HS-5 (cell line): ENCODE data around the gene MYBPH.
A peak's percentile ranks its signal among the peaks of the same experiment; 100 is the strongest.

Experiments used
- DNase-seq: peaks from one replicate; pipeline ENCODE4 v3.0.0-alpha.2; 2012; ENCODE audit warnings: low read depth

MYBPH gene

DNA sequence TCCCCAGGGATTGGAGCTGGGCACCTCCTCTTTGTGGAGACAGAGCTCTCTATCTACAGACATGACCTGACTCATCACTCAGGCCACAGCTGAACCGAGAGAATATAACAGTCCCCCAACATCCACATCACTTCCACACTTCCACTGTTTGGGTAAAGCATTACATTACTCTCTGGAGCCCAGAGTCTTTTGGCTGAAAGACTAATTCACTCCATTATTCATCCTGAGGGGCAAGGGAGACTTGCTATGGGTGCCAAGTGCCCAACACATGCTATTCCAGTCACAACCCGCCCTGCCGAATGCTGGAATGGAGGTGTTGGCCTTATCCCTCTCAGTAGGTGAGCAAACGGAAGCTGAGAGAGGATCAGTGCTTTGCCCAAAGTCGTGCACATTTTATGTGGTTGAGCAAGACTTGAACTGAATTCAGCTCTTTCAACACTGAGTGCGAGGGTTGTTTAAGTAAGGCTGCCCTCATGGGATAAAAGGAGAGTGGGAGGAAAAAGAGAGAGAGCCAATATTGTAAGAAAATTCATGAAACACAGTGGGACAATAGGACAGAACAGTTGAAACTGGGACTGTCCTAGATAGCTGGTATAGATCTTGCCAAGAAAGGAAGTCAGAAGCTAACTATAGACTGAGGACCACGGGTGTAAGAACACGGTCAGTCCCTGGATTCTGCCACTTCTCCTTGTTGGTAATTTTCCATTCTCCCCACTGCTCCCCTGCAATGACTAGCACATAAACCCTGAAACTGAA lies 24.4 kb upstream of the MYBPH start:
- no peak for DNase-seq

- DNase-seq: no peak
Measured at GRCh38 chr1:203199481-203199815, 23.8 kb upstream of the MYBPH start.

- DNase-seq: no peak
Measured at GRCh38 chr1:203199002-203199401, 23.4 kb upstream of the MYBPH start.

GRCh38 chr1:203197625-203198024 lies 22.0 kb upstream of the MYBPH start:
- DNase-seq: peak; percentile 49

GRCh38 chr1:203196371-203196770 lies 20.7 kb upstream of the MYBPH start:
- DNase-seq: no peak

- no peak for DNase-seq
Measured at GRCh38 chr1:203190949-203191348, 15.3 kb upstream of the MYBPH start.

DNA sequence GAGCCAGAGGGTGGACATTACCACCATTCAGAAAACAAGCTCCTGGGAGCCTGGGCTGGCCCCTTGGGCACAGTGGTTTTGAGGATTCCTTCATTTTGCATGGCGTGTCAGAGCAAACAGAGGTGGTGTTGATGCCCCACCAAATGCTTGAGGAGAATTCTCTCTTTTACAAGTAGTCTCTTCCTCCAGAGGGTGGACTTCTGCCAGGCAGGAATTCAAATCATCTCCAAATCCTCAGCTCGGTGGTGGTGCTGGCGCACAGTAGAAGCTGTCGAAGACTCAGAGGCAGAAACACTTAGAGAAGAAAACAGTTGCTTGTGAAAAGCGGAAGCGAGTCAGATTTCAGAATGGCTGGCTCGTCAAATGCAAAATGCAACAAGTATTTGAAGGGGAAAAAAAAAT lies 14.3 kb upstream of the MYBPH start:
- DNase-seq: no peak

- DNase-seq: no peak
Measured at GRCh38 chr1:203188686-203189232, 13.1 kb upstream of the MYBPH start.

DNA sequence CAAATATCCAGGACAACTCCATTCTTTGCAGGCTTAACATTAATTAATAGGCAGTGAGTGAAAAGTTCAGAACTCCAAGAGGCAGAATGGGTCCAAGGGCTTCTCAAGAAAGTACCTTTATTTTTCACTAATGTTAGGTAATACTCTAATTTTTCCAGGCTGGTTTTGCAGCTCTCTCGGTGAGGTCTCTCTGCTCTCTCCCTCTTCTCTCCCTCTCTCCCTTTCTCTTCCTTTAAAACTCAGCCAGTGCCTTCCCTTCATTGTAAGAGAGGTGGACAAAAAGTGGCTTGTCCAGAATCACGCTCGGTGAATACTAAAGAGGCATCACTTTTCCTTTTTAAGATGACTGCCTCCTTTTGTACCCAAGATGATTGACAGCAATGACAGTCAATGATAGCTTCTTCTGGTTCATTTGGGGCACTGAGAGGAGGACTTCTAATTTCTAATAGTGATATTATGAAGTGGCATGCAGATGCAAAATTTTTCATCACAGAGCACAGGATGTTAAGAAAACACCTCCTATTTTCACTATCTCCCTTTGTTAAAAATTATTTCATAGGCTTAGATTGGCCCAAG lies 12.2 kb upstream of the MYBPH start:
- DNase-seq: no peak

DNA sequence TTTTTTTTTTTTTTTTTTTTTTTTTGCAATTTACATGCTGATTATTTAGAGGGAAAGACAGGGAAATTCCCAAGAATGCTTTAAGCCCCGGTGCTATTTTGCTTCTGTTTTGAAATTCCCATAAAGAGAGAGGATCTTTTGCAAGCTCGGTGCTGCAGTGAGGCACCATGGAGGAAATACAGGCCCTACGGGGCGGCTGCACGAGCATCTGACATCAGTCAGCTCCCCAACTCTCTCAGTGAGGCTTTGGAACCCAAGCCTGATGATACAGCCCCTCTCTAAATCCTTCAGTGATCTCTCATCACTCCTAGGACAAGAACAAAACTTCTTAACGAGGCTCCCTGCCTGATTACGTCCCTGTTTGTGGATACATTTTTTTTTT lies 11.7 kb upstream of the MYBPH start:
- no peak for DNase-seq

DNA sequence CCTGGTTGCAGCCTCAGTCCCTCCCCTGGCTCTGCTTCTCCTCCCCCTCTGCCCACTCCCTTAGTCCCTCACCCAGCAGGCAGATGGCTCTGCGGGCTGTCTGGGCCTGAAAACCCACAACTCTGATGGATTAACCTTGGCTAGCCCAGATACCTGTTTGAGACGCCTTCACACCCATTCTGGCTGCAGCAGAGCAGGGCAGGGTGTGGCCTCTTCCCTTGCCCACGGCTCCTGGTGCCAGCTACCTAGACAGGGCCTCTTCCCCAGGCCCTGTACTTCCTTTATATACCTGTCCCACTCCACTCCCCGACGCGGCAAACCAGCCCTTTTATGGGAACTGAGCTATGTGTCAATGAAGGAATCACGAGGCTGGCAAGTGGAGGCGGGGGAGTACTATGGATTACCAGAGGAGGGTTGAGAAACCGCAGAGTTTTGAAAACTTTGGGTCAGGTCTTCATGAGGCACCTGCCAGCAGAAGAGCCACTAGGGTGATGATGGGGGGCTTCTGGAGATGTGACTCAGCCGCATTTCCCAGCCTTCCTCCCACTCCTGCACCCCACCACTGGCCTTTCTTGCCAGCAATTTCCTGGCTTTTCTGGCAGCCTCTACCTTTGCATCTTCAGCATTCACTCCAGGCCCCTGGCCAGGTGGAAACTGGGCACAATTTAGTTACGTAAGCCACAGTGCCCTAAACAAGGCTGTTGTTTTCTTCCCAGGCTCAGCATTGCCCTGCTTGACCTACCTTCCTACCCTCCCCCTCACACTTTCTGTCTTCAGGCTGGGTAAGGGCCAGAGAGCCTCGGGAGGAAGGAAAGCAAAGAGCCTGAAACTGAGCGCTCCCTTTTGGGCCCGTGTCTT lies 11.0 kb upstream of the MYBPH start, which contains the start of gene CHI3L1:
CHI3L1 (minus strand) TSS at position 259 of the 858 bp plus-strand sequence; CDS start at position 178, 81 bp downstream.
- no peak for DNase-seq

DNA sequence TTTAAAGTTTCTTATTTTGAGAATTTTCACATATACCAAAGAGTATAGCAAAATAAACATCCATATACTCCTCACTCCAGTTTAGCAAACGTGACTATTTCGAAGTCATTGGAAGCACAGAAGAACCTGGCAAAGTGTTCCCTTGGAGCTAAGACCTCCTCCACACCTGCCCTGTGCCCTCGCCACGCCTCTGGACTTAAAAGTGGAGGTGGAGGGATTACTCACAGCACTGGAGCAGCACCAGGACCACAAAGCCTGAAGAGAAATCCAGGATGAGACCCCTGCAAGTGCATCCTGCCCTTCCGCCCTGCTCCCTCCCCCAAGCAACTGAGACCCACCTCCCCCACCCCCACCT lies 10.4 kb upstream of the MYBPH start:
- no peak for DNase-seq

DNA sequence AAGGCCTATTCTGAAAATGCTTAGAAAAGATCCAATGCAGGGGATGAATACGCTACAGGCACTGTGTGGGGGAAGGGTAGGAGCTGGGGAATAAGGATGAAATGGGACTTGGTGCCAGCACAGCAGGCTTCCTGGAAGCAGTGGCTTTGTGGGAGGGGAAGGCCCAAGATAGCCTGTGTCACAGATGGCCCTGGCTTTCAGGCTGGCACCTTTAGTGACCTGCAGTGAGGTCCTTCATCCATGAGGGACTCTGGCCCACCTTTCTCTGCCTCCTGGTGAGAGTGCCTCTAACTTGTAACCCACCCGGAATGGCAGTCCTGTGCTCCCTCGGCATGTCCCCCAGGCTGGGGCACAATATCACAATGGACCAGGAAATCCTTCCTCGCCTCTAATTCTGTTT lies 10.0 kb upstream of the MYBPH start:
- no peak for DNase-seq

DNA sequence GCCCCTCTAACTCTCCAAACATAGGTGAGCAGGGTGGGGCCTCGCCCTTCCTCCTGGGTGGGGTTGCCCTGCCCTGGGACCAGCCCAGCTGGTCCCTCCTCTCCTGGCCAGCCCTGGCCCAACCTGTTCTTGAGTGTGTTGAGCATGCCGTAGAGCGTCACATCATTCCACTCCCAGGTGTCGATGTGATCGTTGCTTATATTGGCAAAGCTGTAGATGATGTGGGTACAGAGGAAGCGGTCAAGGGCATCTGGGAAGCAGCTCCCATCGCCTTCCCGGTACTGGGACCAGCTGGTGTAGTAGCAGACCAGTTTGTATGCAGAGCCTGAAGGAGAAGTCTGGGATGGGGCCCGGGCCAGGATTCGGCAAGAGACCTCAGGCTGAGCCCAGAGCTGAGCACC lies 9.4 kb upstream of the MYBPH start:
- no peak for DNase-seq

DNA sequence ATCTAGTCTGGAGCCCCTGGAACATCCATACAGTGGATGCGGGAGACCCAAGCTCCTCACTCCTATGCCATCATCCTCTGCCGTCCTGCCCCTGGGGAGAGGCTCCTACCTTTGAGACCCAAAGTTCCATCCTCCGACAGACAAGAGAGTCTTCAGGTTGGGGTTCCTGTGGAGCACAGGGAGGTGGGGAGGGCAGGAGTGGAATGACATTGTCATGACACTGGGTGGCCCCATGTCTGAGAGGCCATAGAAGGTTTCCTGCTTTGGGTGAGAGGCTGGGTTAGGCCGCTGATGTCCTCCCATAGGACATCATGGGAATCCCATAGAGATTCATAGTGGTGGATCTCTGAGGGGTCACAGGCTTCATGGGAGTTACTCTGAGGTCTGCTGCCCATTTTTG lies 8.8 kb upstream of the MYBPH start:
- DNase-seq: no peak

DNA sequence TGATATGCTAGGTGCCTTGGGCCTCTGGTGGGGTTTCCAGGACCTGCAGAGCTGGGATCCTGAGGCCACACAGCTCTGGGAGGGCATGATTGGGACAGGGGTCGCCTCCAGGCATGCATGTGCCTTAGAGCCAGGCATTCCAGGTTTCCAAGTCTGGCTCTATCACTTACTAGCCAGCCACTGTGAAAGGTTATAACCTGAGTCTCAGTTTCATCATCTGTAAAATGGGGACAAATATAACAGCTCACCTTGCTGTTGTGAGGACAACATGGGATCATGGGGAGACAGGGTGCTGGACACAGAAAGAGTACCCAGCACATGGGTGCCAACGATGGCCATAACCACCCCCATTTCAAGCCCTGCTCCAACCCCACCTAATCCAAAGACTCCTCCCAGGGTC lies 8.2 kb upstream of the MYBPH start:
- no peak for DNase-seq

DNA sequence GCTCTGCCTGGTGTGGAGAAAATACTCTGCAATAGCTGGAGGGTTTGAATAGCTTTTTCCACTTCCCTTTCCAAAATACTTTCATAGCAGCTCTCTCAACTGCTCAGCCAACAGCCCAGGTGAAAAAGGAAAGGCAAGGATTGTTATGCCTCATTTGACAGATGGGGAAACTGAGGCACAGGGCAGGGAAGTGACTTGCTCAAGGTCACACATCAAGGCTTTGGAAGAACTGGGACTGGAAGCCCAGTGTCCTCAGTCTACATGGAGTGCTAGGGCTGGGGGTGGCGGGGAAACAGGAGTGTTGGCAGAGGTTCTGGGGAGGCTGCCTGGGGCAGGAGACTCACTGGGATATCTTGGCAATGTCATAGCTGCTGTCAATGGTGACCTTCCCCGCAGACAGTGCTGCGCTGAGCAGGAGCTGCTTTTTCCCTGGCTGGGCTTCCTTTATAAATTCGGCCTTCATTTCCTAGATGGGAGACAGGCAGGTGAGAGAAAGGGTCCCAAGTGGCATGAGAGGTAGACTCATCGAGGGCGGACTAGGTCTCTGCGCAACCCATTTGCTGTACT lies 6.8 kb upstream of the MYBPH start:
- DNase-seq: no peak

GRCh38 chr1:203181586-203182386 lies 6.2 kb upstream of the MYBPH start:
- DNase-seq: no peak

DNA sequence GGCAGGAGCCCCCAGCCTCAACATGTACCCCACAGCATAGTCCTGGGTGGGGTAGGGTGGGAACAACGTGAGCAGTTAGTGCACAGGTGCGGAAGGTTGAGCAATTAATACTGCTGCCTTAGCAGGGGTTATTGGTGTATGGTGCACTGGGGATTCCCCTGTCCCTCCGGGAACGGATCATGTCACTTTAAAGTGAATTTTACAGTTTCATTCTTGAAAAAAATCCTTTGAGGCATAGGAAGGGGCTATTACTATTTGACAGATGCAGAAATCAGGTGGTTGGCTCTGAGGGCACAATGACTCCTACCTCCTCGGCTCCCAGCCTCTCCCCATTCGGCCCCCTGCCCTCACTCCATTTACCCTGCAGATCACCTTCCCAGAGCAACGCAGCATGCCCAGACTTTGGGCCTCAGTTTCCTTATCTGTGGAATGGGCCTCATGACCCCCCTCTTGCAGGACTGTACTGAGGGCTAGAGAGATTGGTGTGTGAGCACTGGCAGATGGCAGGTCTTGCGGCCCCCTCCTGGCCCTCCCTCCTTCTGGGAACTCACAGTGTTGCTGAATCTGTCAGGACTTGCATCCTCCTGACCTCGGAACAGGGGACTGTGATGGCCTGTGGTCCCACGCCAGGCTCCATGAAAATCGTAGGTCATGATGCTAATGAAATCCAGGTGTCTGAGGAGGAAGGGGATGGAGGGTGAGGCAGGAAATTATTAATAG lies 5.1 kb upstream of the MYBPH start:
- no peak for DNase-seq

DNA sequence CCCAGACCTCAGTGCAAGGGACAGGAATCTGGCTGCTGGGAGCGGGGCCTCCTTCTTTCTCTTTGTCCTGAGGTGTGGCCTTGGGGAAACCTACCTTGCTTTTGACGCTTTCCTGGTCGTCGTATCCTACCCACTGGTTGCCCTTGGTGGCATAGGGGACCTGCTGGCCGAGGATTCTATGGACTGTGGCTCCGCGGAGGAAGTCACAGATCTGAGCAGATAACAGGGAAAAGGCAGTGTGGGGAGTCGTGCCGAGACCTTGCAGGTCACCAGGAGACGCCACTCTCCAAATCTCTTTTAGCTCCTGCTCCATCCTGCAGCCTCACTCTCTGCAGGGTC lies 4.0 kb upstream of the MYBPH start:
- DNase-seq: no peak
